Endothelial cell of umbilical vein (primary cell): ENCODE measurements around the gene NEB. TPM values are rescaled to one million over a fixed set of nuclear protein-coding genes. Genes with fewer than 3 reads are reported as not detected.

ENCODE experiments used
- BruUV-seq: library from RNA; stranded (reverse); fragments of 400-500 nt; replicated peaks from 2 replicates; lab custom pipeline; 2021; lab: Mats Ljungman, UMichigan
- CTCF ChIA-PET: fragments of 300-600, 350-600 bp; sonication (Branson Sonifier 250); formaldehyde crosslinking; loops from one replicate; lab custom pipeline; 2021; ENCODE audit warnings: antibody characterized with exemption, inconsistent platforms; lab: Charles Lee
- POLR2A ChIA-PET: fragments of 300-600, 350-600 bp; sonication (Branson Sonifier 250); formaldehyde crosslinking; loops from one replicate; lab custom pipeline; 2021; ENCODE audit warnings: antibody characterized with exemption, inconsistent platforms; lab: Charles Lee
- DNase-seq: peaks from one replicate; pipeline ENCODE4 v3.0.0-alpha.2; 2011; ENCODE audit warnings: low read depth, low spot score
- FAIRE-seq: peaks from 2 replicates; lab custom pipeline; 2011; peaks lifted over from hg19 to GRCh38; lab: Jason Lieb, UNC
- H2AFZ ChIP-seq: 2 replicates; pipeline ENCODE4 v1.6.0; 2012; ENCODE audit warnings: low read depth, low read length, control low read depth, inconsistent platforms
- H3K27ac ChIP-seq: 2 replicates; pipeline ENCODE4 v1.5.1; 2011; ENCODE audit warnings: low read depth, mild to moderate bottlenecking, control low read depth, low read length, moderate library complexity; ENCODE audit not compliant: insufficient read depth
- H3K27me3 ChIP-seq, 2 experiments: 2 replicates each; pipeline versions ENCODE4 v1.6.0 to v1.6.1; 2011; ENCODE audit warnings: low read length in 2 of 2, mixed read lengths in 1 of 2; ENCODE audit not compliant: control insufficient read depth in 2 of 2, insufficient read depth in 2 of 2
- H3K36me3 ChIP-seq, 2 experiments: 2 replicates in 1 of 2; 3 replicates in 1 of 2; pipeline ENCODE4 v1.5.1; 2011; ENCODE audit warnings: low read length in 2 of 2, mild to moderate bottlenecking in 1 of 2, moderate library complexity in 1 of 2; ENCODE audit not compliant: control insufficient read depth in 2 of 2, insufficient read depth in 2 of 2; ENCODE audit errors: extremely low read depth in 1 of 2
- H3K4me1 ChIP-seq: 3 replicates; pipeline ENCODE4 v1.5.1; 2011; ENCODE audit warnings: mild to moderate bottlenecking, low read length; ENCODE audit not compliant: control insufficient read depth, insufficient read depth; ENCODE audit errors: extremely low read depth
- H3K4me2 ChIP-seq: 2 replicates; pipeline ENCODE4 v1.6.1; 2011; ENCODE audit warnings: low read length, control low read depth, mixed read lengths; ENCODE audit not compliant: insufficient read depth
- H3K4me3 ChIP-seq, 3 experiments: fragments of 200-600 bp in 1 of 3; sonication (generic), shearing (Covaris generic) in 1 of 3; replicated peaks in 1 of 3; 2 replicates each; pipeline ENCODE4 v1.5.1; 2011 to 2016; ENCODE audit warnings: control low read depth in 3 of 3, low read length in 3 of 3, mild to moderate bottlenecking in 2 of 3, inconsistent platforms in 1 of 3, low read depth in 1 of 3, moderate library complexity in 1 of 3; ENCODE audit not compliant: insufficient read depth in 1 of 3
- H3K79me2 ChIP-seq: 2 replicates; pipeline ENCODE4 v1.6.0; 2012; ENCODE audit warnings: low read length, inconsistent platforms; ENCODE audit not compliant: control insufficient read depth, insufficient read depth
- H3K9ac ChIP-seq: replicated peaks from 2 replicates; pipeline ENCODE3; 2011; ENCODE audit warnings: low read length, control low read depth; ENCODE audit not compliant: insufficient read depth; ENCODE audit errors: extremely low read depth
- H3K9me1 ChIP-seq: replicated peaks from 3 replicates; pipeline ENCODE4 v1.6.0; 2011; ENCODE audit warnings: mild to moderate bottlenecking, low read length; ENCODE audit not compliant: control insufficient read depth, insufficient read depth; ENCODE audit errors: extremely low read depth
- H3K9me3 ChIP-seq: replicated peaks from 2 replicates; pipeline ENCODE4 v1.5.1; 2012; ENCODE audit warnings: low read length, inconsistent platforms; ENCODE audit not compliant: control insufficient read depth, insufficient read depth
- H4K20me1 ChIP-seq: replicated peaks from 2 replicates; pipeline ENCODE3; 2011; ENCODE audit warnings: mild to moderate bottlenecking, low read length; ENCODE audit not compliant: control insufficient read depth, insufficient read depth; ENCODE audit errors: extremely low read depth
- CTCF ChIP-seq, 2 donors: IDR thresholded peaks; 1 replicate in 1 of 2; 2 replicates in 1 of 2; pipeline ENCODE4 v1.5.1; 2011; ENCODE audit warnings: low read length in 2 of 2, mild to moderate bottlenecking in 2 of 2, moderate library complexity in 2 of 2, control low read depth in 1 of 2, inconsistent platforms in 1 of 2, low read depth in 1 of 2; ENCODE audit not compliant: insufficient read depth in 1 of 2; ENCODE audit errors: extremely low read depth in 1 of 2
- EZH2 ChIP-seq: IDR thresholded peaks from 2 replicates; pipeline ENCODE4 v1.6.1; 2012; ENCODE audit warnings: borderline replicate concordance, low read depth, mild to moderate bottlenecking, moderate library complexity, low read length, inconsistent platforms; ENCODE audit not compliant: severe bottlenecking
- FOS ChIP-seq: IDR thresholded peaks from 2 replicates; pipeline ENCODE4 v1.6.1; 2011; ENCODE audit warnings: mild to moderate bottlenecking, low read length, moderate library complexity, borderline replicate concordance; ENCODE audit not compliant: insufficient read depth
- GATA2 ChIP-seq: IDR thresholded peaks from 2 replicates; pipeline ENCODE4 v1.7.0; 2011; ENCODE audit warnings: low read depth, mild to moderate bottlenecking, moderate library complexity, mixed read lengths, low read length; ENCODE audit not compliant: insufficient read length, insufficient read depth
- JUN ChIP-seq: IDR thresholded peaks from 2 replicates; pipeline ENCODE4 v1.6.1; 2011; ENCODE audit warnings: borderline replicate concordance, low read depth; ENCODE audit not compliant: insufficient read length, insufficient read depth
- MYC ChIP-seq: IDR thresholded peaks from one replicate; pipeline ENCODE4 v1.6.1; 2011; ENCODE audit warnings: mild to moderate bottlenecking, low read depth, low read length
- POLR2A ChIP-seq: IDR thresholded peaks from 2 replicates; pipeline ENCODE4 v1.6.1; 2012; ENCODE audit warnings: low read depth, mild to moderate bottlenecking, control low read depth, low read length
- POLR2AphosphoS5 ChIP-seq: IDR thresholded peaks from 2 replicates; pipeline ENCODE4 v1.6.1; 2012; ENCODE audit warnings: low read depth, mild to moderate bottlenecking, control low read depth, low read length, moderate library complexity; ENCODE audit not compliant: insufficient read depth
- dilution Hi-C: fragments of 300-500 bp; cut with MboI; formaldehyde crosslinking; loops from one replicate; pipeline ENCODE4 v1.15.0; 2019; ENCODE audit warnings: low sequenced_read_pairs; ENCODE audit not compliant: extremely low pct_ligation_motif_present
- intact Hi-C: fragments of 100-400 bp; cut with micrococcal nuclease; formaldehyde crosslinking; loops from one replicate; pipeline ENCODE4 v1.10.0; 2022
- polyA plus RNA-seq, 4 experiments: library from polyadenylated mRNA; depleted of rRNA in 3 of 4; stranded (reverse) in 3 of 4; unstranded in 1 of 4; fragments of >200 nt; gene quantifications; 2 replicates each; pipeline versions ENCODE4 v1.2.1 to v1.2.3, GENCODE V29; 2011 to 2012; ENCODE audit warnings: missing spikeins in 1 of 4
- total RNA-seq: library from RNA; stranded (reverse); gene quantifications from 2 replicates; pipeline ENCODE4 v1.2.3, GENCODE V29; 2021
- TF ChIP-seq, protein P1 (sequence below): IDR thresholded peaks from 2 replicates; pipeline ENCODE4 v1.6.1; 2011; ENCODE audit not compliant: insufficient read depth, insufficient read length

NEB gene
- total and polyA plus RNA-seq, 2 donors (not counting 3 experiments of a cell fraction or from before 2014, with no cell fraction given): 0.84 to 1.8 TPM

DNA sequence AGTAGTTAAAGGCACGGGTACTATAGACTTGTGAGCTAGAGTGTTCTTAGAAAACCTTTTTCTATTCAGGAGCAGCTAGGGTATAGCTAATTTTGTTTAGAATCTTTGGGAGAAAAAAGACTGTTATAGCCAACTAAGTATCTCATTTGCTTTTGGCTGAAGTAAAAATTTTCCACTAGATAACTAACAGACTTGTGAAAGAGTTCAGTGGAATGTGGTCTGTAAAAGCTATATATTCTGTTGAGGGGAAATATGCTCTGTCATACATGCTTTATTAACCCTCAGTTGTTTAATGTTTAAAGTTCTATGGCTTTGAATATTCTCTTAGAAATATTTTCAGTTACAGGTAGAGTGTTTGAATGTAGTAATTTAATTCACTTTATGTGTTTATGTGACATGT is 274.9 kb downstream of the NEB start:
- no peak overlapping the region for H3K27ac ChIP-seq
- no peaks in the 10 kb centered on the region for H3K27me3 ChIP-seq
- POLR2A ChIA-PET: no interaction called here
- dilution Hi-C loops (no loop called here), intact Hi-C loops (no loop called here)
- no TSS peak for BruUV-seq
- CTCF ChIA-PET: interaction anchor here (1.1 kb wide), 1 partner anchor 28 kb away, joined by 3 read pairs; no protein-coding TSS in a partner anchor
- TF ChIP-seq CTCF (IDR thresholded peaks at IDR 0.05; ENCODE audit: extremely low read depth in 1 of 2, insufficient read depth in 1 of 2, low read depth in 1 of 2, low read length in 2 of 2) (no peak), GATA2 (no peak), EZH2 (no peak), POLR2AphosphoS5 (no peak), POLR2A (no peak), MYC (no peak), JUN (no peak), FOS (no peak)
- TF ChIP-seq, protein P1, sequence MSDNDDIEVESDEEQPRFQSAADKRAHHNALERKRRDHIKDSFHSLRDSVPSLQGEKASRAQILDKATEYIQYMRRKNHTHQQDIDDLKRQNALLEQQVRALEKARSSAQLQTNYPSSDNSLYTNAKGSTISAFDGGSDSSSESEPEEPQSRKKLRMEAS: no peak
- no peaks in the 10 kb centered on the region for H3K79me2 ChIP-seq
- H3K9me1 ChIP-seq: no peaks in the 10 kb centered on the region
- H3K9me3 ChIP-seq: no peaks in the 10 kb centered on the region
- peaks cover 3 to 40% of the 10 kb centered on the region in 2 experiments for H3K36me3 ChIP-seq
- FAIRE-seq: no peak
- H4K20me1 ChIP-seq: no peaks in the 10 kb centered on the region
- H3K4me1 ChIP-seq: no peaks in the 10 kb centered on the region
- H2AFZ ChIP-seq: no peak overlapping the region
- H3K9ac ChIP-seq: no peak overlapping the region
- no peak overlapping the region for H3K4me3 ChIP-seq
- DNase-seq: no peak
- no peak overlapping the region for H3K4me2 ChIP-seq
